ENCODE results near the gene DAD1.

DNA sequence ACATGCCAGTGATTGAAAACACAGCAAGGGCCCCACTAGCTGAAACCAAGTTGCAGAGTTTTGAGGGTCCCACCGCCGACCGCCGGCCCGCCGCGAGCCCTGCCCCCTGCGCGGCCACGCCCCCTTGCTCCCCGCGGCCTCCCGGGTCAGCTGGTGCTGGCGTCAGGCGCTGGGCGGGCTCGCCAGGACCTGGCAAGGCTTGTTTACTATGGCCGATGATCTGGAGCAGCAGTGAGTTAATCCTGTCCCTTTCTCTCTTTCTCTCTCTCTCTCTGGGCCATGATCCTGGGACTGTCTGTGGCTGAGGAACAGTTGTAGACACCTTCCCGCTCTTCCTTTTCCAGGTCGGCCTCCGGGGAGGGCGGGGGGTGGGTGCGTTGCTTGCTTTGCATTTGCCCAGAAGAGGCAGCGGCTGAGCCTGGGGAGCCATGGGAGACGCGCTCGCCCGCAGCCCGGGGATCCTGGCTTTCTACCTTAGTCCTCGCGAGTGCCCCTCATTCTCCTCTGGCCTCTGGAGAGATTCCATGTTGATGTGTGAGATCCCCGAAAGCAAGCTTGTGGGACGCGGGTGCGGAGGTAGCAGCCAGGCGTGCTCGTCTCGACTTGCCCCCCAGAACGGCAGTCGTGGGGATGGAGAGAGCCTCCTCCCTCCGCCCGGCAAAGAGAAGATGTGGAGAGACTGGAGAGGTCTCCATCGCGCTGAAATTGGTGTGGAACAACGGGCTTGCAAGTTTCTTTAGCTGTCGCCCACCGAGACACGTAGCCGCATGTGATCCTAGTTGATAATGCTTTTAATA, 9.3 kb upstream of the DAD1 start, which contains the start of gene ABHD4:
- peak; percentile 46; the same call in 1 of the 2 replicates for TF ChIP-seq POLR2A (IDR thresholded peaks at IDR 0.05; ENCODE audit: low read depth, low read length)
- TF ChIP-seq POLR2AphosphoS5 (IDR thresholded peaks at IDR 0.05; ENCODE audit: low read depth, low read length), result no peak
- no peak for TF ChIP-seq TAF1 (IDR thresholded peaks at IDR 0.05; ENCODE audit: borderline replicate concordance, low read depth, low read length)

Measured in GM12892 (cell line).